ENCODE results near the gene ODF4. TPM values are rescaled to one million over a fixed set of nuclear protein-coding genes. Genes with fewer than 3 reads are reported as not detected.
A peak's percentile ranks its signal among the peaks of the same experiment; 100 is the strongest.

The ODF4 gene
- total and polyA plus RNA-seq, 8 donors = not detected

- DNase-seq = no peak
- Histone ChIP-seq H3K4me1 (no peaks in the 10 kb centered on the region), H3K4me3 (no peak overlapping the region), H3K27me3 (peaks cover 0 to 34% of the 10 kb centered on the region in 2 donors), H3K36me3 (no peaks in the 10 kb centered on the region), H3K27ac (no peak overlapping the region), H3K9me3 (no peaks in the 10 kb centered on the region)
- ATAC-seq = no peak
- no peak for TF ChIP-seq CTCF (IDR thresholded peaks at IDR 0.05)
- intact Hi-C loops (cut with DNase I) = no loop called here
Measured at GRCh38 chr17:8350339-8350738, 10.7 kb downstream of the ODF4 start.

GRCh38 chr17:8353736-8354135 is 14.1 kb downstream of the ODF4 start:
- Histone ChIP-seq H3K9me3 (no peaks in the 10 kb centered on the region), H3K36me3 (no peaks in the 10 kb centered on the region), H3K4me1 (no peaks in the 10 kb centered on the region), H3K27me3 (peaks cover 0 to 7% of the 10 kb centered on the region in 2 donors), H3K27ac (peak overlapping the region in 1 of 2 donors; percentile 6), H3K4me3 (no peak overlapping the region)
- no peak for DNase-seq
- ATAC-seq = no peak
- TF ChIP-seq CTCF (IDR thresholded peaks at IDR 0.05) = no peak
- intact Hi-C loops (cut with DNase I) = no loop called here

- H3K9me3 ChIP-seq = no peaks in the 10 kb centered on the region
- H3K4me3 ChIP-seq = no peak overlapping the region
- no peaks in the 10 kb centered on the region for H3K4me1 ChIP-seq
- no peaks in the 10 kb centered on the region for H3K36me3 ChIP-seq
- DNase-seq (no peak), ATAC-seq (no peak)
- peaks cover 0 to 6% of the 10 kb centered on the region in 2 donors for H3K27me3 ChIP-seq
- peak overlapping the region in 1 of 2 donors; percentile 6 for H3K27ac ChIP-seq
- TF ChIP-seq CTCF (IDR thresholded peaks at IDR 0.05) = no peak
- intact Hi-C loops (cut with DNase I) = no loop called here
Measured at GRCh38 chr17:8354236-8354635, 14.6 kb downstream of the ODF4 start.

GRCh38 chr17:8357910-8358309 is 18.3 kb downstream of the ODF4 start:
- no peak for ATAC-seq
- no peak overlapping the region for H3K4me3 ChIP-seq
- H3K9me3 ChIP-seq = no peaks in the 10 kb centered on the region
- no peak overlapping the region for H3K27ac ChIP-seq
- H3K36me3 ChIP-seq = no peaks in the 10 kb centered on the region
- intact Hi-C loops (cut with DNase I) = no loop called here
- no peak for DNase-seq
- no peaks in the 10 kb centered on the region for H3K4me1 ChIP-seq
- H3K27me3 ChIP-seq = no peaks in the 10 kb centered on the region
- no peak for TF ChIP-seq CTCF (IDR thresholded peaks at IDR 0.05)

- Histone ChIP-seq H3K4me3 (no peak overlapping the region), H3K27me3 (no peaks in the 10 kb centered on the region), H3K27ac (peak overlapping the region in 1 of 2 donors; percentile 45), H3K4me1 (no peaks in the 10 kb centered on the region), H3K36me3 (no peaks in the 10 kb centered on the region), H3K9me3 (no peaks in the 10 kb centered on the region)
- no peak for TF ChIP-seq CTCF (IDR thresholded peaks at IDR 0.05)
- ATAC-seq (peak; percentile 32), DNase-seq (no peak)
- intact Hi-C loops (cut with DNase I) = no loop called here
Measured at GRCh38 chr17:8359769-8360168, 20.1 kb downstream of the ODF4 start.

Measured in left lung (tissue), 10 donors.